Measurements from ENCODE around the gene TSPAN9. TPM values are rescaled to one million over a fixed set of nuclear protein-coding genes. Genes with fewer than 3 reads are reported as not detected.

The TSPAN9 gene
- total RNA-seq, 1 donor, result 13.0 TPM

DNA sequence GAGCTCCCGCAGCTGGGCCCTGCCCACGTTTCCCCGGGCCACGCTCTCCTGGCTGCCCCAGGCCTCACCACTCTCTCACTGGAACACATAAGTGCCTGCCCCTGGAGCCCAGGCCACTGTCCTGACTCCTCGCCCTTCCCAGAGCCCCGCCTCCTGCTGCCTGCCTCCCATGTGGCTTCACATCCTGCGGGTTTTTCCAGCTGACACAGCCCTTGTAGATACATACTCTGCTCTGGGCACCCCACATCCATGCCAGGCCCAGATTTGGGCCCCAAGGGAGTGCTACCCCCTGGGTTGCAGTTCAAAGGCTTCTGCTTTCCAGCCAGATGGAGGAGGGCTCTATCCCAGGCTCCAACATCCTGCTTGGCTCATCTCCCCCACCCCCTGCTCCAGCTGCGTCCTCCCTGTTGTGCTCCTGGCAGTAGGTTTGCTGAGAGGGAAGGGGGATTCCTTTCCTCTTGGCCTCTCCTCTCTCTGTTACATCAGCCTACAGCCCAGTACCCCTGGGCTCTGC is 60.1 kb downstream of the TSPAN9 start:
- H3K9me3 ChIP-seq (ENCODE audit: low read depth, low read length), result no peaks in the 10 kb centered on the region
- peak overlapping the region; percentile 14 for H2AFZ ChIP-seq (ENCODE audit: low read length)
- peak; percentile 96 for DNase-seq (ENCODE audit: insufficient read length, low spot score, missing footprints)
- no peaks in the 10 kb centered on the region for H3K27me3 ChIP-seq (ENCODE audit: insufficient read depth, low read length)
- no peak overlapping the region for H3K4me2 ChIP-seq (ENCODE audit: insufficient read depth, low read length)
- no peaks in the 10 kb centered on the region for H3K36me3 ChIP-seq (ENCODE audit: insufficient read depth, low read length)
- H3K4me1 ChIP-seq (ENCODE audit: insufficient read depth, low read length), result peaks cover 13% of the 10 kb centered on the region
- no peak overlapping the region for H3K4me3 ChIP-seq (ENCODE audit: insufficient read depth, low read length)
- no peaks in the 10 kb centered on the region for H3K79me2 ChIP-seq (ENCODE audit: insufficient read depth, low read length)
- H4K20me1 ChIP-seq (ENCODE audit: insufficient read depth, low read length), result peaks cover 22% of the 10 kb centered on the region
- H3K27ac ChIP-seq (ENCODE audit: low read depth, low read length), result no peak overlapping the region
- TF ChIP-seq, protein P1, sequence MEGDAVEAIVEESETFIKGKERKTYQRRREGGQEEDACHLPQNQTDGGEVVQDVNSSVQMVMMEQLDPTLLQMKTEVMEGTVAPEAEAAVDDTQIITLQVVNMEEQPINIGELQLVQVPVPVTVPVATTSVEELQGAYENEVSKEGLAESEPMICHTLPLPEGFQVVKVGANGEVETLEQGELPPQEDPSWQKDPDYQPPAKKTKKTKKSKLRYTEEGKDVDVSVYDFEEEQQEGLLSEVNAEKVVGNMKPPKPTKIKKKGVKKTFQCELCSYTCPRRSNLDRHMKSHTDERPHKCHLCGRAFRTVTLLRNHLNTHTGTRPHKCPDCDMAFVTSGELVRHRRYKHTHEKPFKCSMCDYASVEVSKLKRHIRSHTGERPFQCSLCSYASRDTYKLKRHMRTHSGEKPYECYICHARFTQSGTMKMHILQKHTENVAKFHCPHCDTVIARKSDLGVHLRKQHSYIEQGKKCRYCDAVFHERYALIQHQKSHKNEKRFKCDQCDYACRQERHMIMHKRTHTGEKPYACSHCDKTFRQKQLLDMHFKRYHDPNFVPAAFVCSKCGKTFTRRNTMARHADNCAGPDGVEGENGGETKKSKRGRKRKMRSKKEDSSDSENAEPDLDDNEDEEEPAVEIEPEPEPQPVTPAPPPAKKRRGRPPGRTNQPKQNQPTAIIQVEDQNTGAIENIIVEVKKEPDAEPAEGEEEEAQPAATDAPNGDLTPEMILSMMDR (IDR thresholded peaks at IDR 0.05; ENCODE audit: extremely low read depth, low read depth, low read length), result no peak

DNA sequence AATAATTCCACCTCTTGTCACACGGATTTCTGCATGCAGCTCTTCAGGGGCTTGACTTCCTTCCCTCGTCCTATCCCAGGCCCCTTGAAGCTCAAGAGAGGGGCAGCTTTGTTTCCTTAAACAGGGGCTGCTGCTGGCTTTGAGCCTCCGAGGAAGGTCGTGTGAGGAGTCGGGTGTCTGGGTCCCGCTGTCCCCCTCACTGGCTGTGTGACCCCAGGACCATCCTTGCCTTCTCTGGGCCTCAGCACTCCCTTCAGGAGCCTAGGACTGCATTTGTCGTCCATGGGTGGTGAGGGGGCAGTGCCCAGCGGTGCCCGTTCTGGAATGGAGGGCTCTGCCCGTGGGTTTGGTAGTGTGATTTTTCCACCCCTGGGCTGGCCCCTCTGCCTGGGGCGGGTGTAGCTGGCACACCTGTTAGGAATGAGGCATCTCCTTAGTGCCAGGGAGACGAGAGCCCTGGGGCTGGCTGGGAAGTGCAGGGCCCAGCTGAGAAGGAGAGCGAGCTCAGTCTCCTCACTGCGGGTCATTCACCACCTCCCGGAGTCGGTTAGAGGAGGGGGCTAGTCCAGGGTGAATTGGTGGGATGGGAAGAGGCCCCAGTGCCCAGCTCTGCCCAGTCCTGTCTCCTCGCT is 60.8 kb downstream of the TSPAN9 start:
- Histone ChIP-seq H3K4me2 (ENCODE audit: insufficient read depth, low read length) (no peak overlapping the region), H3K4me3 (ENCODE audit: insufficient read depth, low read length) (no peak overlapping the region), H3K4me1 (ENCODE audit: insufficient read depth, low read length) (peaks cover 8% of the 10 kb centered on the region), H3K27ac (ENCODE audit: low read depth, low read length) (no peak overlapping the region), H2AFZ (ENCODE audit: low read length) (no peak overlapping the region), H3K9me3 (ENCODE audit: low read depth, low read length) (no peaks in the 10 kb centered on the region), H3K79me2 (ENCODE audit: insufficient read depth, low read length) (no peaks in the 10 kb centered on the region), H4K20me1 (ENCODE audit: insufficient read depth, low read length) (peaks cover 22% of the 10 kb centered on the region), H3K36me3 (ENCODE audit: insufficient read depth, low read length) (no peaks in the 10 kb centered on the region), H3K27me3 (ENCODE audit: insufficient read depth, low read length) (no peaks in the 10 kb centered on the region)
- TF ChIP-seq, protein P1 (IDR thresholded peaks at IDR 0.05; ENCODE audit: extremely low read depth, low read depth, low read length), result no peak
- peak; percentile 83 for DNase-seq (ENCODE audit: insufficient read length, low spot score, missing footprints)

DNA sequence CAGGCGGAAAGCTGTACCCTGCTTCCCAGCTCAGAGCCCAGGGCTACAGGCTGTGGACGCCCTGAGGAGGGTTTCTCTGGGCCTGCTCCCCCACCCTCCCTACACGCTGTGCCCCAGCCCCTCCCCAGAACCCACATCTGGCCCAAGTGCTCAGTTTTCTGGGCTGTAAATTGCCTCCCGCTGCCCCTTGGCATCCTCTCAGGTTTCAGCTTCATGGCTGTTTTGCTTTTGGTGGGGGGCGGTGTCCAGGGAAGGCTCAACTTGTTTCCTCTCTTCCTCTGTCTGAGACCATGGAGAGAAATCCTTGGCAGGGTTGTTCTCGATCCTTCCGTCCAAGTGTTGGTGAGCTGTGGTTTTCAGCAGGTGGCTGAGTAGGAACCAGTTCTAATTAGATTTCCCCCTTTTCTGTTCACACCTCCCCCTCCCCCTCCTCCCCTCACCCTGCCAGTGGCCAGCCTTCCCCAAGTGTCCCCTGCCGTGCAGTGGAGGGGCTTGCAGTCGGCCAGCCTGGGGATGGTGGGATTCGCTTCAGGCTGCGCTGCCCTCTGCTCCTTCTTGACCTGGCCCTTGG is 61.8 kb downstream of the TSPAN9 start:
- H3K79me2 ChIP-seq (ENCODE audit: insufficient read depth, low read length), result no peaks in the 10 kb centered on the region
- no peaks in the 10 kb centered on the region for H3K36me3 ChIP-seq (ENCODE audit: insufficient read depth, low read length)
- H3K4me3 ChIP-seq (ENCODE audit: insufficient read depth, low read length), result no peak overlapping the region
- H3K9me3 ChIP-seq (ENCODE audit: low read depth, low read length), result no peaks in the 10 kb centered on the region
- no peak overlapping the region for H3K27ac ChIP-seq (ENCODE audit: low read depth, low read length)
- peaks cover 25% of the 10 kb centered on the region for H4K20me1 ChIP-seq (ENCODE audit: insufficient read depth, low read length)
- no peak overlapping the region for H3K4me2 ChIP-seq (ENCODE audit: insufficient read depth, low read length)
- TF ChIP-seq, protein P1 (IDR thresholded peaks at IDR 0.05; ENCODE audit: extremely low read depth, low read depth, low read length), result no peak
- H3K4me1 ChIP-seq (ENCODE audit: insufficient read depth, low read length), result peaks cover 6% of the 10 kb centered on the region
- no peaks in the 10 kb centered on the region for H3K27me3 ChIP-seq (ENCODE audit: insufficient read depth, low read length)
- no peak overlapping the region for H2AFZ ChIP-seq (ENCODE audit: low read length)
- DNase-seq (ENCODE audit: insufficient read length, low spot score, missing footprints), result peak; percentile 71

DNA sequence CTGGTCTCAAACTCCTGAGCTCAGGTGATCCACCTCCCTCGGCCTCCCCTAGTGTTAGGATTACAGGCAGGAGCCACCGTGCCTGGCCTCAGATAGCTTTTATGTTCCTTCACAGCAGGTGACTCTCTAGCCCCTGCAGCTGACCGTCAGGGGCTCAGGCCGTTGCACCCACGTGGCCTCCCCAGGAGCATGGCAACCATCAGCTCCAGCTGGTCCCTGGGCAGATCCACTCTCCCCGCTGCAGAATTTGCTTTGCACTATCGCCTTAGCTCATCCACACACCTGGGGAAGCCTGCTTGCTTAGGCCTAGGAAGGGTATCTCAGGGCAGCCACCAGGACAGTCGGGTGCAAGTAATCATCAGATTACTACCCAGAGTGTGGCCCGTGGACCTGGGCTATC is 62.6 kb downstream of the TSPAN9 start:
- no peak overlapping the region for H3K27ac ChIP-seq (ENCODE audit: low read depth, low read length)
- H3K4me1 ChIP-seq (ENCODE audit: insufficient read depth, low read length), result peaks cover 6% of the 10 kb centered on the region
- peaks cover 21% of the 10 kb centered on the region for H4K20me1 ChIP-seq (ENCODE audit: insufficient read depth, low read length)
- peak; percentile 58 for DNase-seq (ENCODE audit: insufficient read length, low spot score, missing footprints)
- H3K4me2 ChIP-seq (ENCODE audit: insufficient read depth, low read length), result no peak overlapping the region
- no peaks in the 10 kb centered on the region for H3K27me3 ChIP-seq (ENCODE audit: insufficient read depth, low read length)
- H2AFZ ChIP-seq (ENCODE audit: low read length), result no peak overlapping the region
- no peaks in the 10 kb centered on the region for H3K9me3 ChIP-seq (ENCODE audit: low read depth, low read length)
- TF ChIP-seq, protein P1 (IDR thresholded peaks at IDR 0.05; ENCODE audit: extremely low read depth, low read depth, low read length), result no peak
- no peak overlapping the region for H3K4me3 ChIP-seq (ENCODE audit: insufficient read depth, low read length)
- H3K79me2 ChIP-seq (ENCODE audit: insufficient read depth, low read length), result no peaks in the 10 kb centered on the region
- H3K36me3 ChIP-seq (ENCODE audit: insufficient read depth, low read length), result no peaks in the 10 kb centered on the region

Data from osteoblast (primary cell).